Measurements from ENCODE around the gene ODR4. TPM values are rescaled to one million over a fixed set of nuclear protein-coding genes. Genes with fewer than 3 reads are reported as not detected.

Gene ODR4
- total RNA-seq (10 to 100 TPM; 13.2 to 19.1 (median 16.7) TPM), polyA plus RNA-seq (10 to 100 TPM; 11.6 to 12.7 TPM)
- long read RNA-seq, donor 1, transcript ODR4-203 (13 exons, 1,900 nt) = minor isoform, 5 of 102 reads
- long read RNA-seq, donor 1, transcript ODR4-201 (14 exons, 3,792 nt) = major isoform, 69 of 102 reads
- long read RNA-seq, donor 1, partial matches to known transcripts = 4 of 102 reads
- long read RNA-seq, donor 1, other reads (novel, unspliced or antisense) = 24 of 102 reads
- long read RNA-seq, donor 2, partial matches to known transcripts = 0 of 6 reads
- long read RNA-seq, donor 2, other reads (novel, unspliced or antisense) = 5 of 6 reads
- long read RNA-seq, donor 3, transcript ODR4-201 (14 exons, 3,792 nt) = major isoform, 27 of 35 reads
- long read RNA-seq, donor 3, partial matches to known transcripts = 2 of 35 reads
- long read RNA-seq, donor 3, other reads (novel, unspliced or antisense) = 5 of 35 reads

GRCh38 chr1:186375152-186375928, at the start of gene ODR4, which contains the start of gene TPR:
TSS of gene ODR4 (plus strand) at chr1:186375838. CDS start at chr1:186379786, 3,948 bp downstream.
TSS of gene TPR (minus strand) at chr1:186375253. CDS start at chr1:186375028, 225 bp downstream.
- intact Hi-C loops (cut with DNase I) = no loop called here
- TF ChIP-seq EP300 (IDR thresholded peaks at IDR 0.05) (peak; percentile 50), POLR2A (IDR thresholded peaks at IDR 0.05) (peak; percentile 48), CTCF (IDR thresholded peaks at IDR 0.05) (peak; percentile 91 to 99 (median 99))

GRCh38 chr1:186326009-186326408, 49.6 kb upstream of the ODR4 start:
- no peaks in the 10 kb centered on the region for H3K4me1 ChIP-seq (ENCODE audit: insufficient read depth)
- H3K27ac ChIP-seq = no peak overlapping the region
- no peak for TF ChIP-seq POLR2A (IDR thresholded peaks at IDR 0.05)
- TF ChIP-seq CTCF (IDR thresholded peaks at IDR 0.05) = no peak
- TF ChIP-seq EP300 (IDR thresholded peaks at IDR 0.05) = no peak
- no peaks in the 10 kb centered on the region for H3K27me3 ChIP-seq
- intact Hi-C loops (cut with DNase I) = no loop called here
- DNase-seq = no peak
- H3K4me3 ChIP-seq = no peak overlapping the region
- H3K9me3 ChIP-seq = no peaks in the 10 kb centered on the region
- no peaks in the 10 kb centered on the region for H3K36me3 ChIP-seq
- 85 to 94% (median 89%) methylated on average over 1 of the region's 1 CpG for WGBS, 3 donors

More at GRCh38 chr1:186375152-186375928, at the start of gene ODR4, which contains the start of gene TPR:
- Histone ChIP-seq H3K4me1 (ENCODE audit: insufficient read depth) (peaks cover 4% of the 10 kb centered on the region), H3K4me3 (peak within 1 kb of the TSS; percentile 90), H3K36me3 (no peaks in the 10 kb centered on the region), H3K27ac (peak within 1 kb of the TSS; percentile 92), H3K27me3 (no peaks in the 10 kb centered on the region), H3K9me3 (no peaks in the 10 kb centered on the region)
- peak; percentile 96 to 98 (median 98) for DNase-seq
- 0% methylated on average over 60 of the region's 60 CpGs for WGBS, 3 donors

- intact Hi-C loops (cut with DNase I) = no loop called here
- Histone ChIP-seq H3K4me1 (ENCODE audit: insufficient read depth) (no peaks in the 10 kb centered on the region), H3K27ac (no peak overlapping the region), H3K9me3 (no peaks in the 10 kb centered on the region), H3K36me3 (no peaks in the 10 kb centered on the region), H3K27me3 (no peaks in the 10 kb centered on the region), H3K4me3 (no peak overlapping the region)
- DNase-seq = no peak
- TF ChIP-seq EP300 (IDR thresholded peaks at IDR 0.05) (no peak), POLR2A (IDR thresholded peaks at IDR 0.05) (no peak), CTCF (IDR thresholded peaks at IDR 0.05) (no peak)
- WGBS, 3 donors = 93 to 96% (median 93%) methylated on average over 1 of the region's 1 CpG
Observed at GRCh38 chr1:186327331-186327730, 48.3 kb upstream of the ODR4 start.

GRCh38 chr1:186330758-186331157, 44.9 kb upstream of the ODR4 start:
- Histone ChIP-seq H3K27me3 (no peaks in the 10 kb centered on the region), H3K36me3 (no peaks in the 10 kb centered on the region), H3K27ac (no peak overlapping the region), H3K4me3 (no peak overlapping the region), H3K4me1 (ENCODE audit: insufficient read depth) (no peaks in the 10 kb centered on the region), H3K9me3 (no peaks in the 10 kb centered on the region)
- DNase-seq = no peak
- intact Hi-C loops (cut with DNase I) = no loop called here
- TF ChIP-seq POLR2A (IDR thresholded peaks at IDR 0.05) = no peak
- no peak for TF ChIP-seq CTCF (IDR thresholded peaks at IDR 0.05)
- no peak for TF ChIP-seq EP300 (IDR thresholded peaks at IDR 0.05)
- 97 to 100% (median 98%) methylated on average over 1 of the region's 1 CpG for WGBS, 3 donors
